Middle frontal gyrus (tissue), 1 donor: ENCODE data around the gene TJP2.
"Not testable (repeated sequence)": the region's sequence is repeated elsewhere in the genome, so short reads cannot be mapped to it uniquely, and the experiment has no call there.

Experiments
- DNase-seq: peaks from one replicate; pipeline ENCODE4 v3.0.0-alpha.2; 2015; ENCODE audit warnings: low spot score; ENCODE audit errors: extremely low spot score

TJP2 gene

DNA sequence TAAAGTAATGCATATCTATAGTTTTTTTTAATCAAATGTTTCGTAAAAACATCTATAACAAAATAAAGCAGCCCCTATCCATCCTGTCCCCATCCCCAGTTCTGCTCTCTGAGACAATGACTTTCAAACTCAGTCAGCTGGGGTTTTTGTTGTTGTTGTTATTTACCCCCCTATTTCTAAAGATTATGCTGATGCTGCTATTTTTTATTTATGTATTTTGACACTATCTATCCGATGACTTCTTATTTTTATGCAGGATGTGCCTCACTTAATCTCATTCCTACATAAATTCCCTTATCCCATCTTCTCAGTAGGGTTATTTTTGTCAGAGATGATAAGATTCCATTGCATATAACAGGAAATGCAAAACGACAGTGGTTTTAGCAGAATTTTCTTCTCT lies 105.7 kb downstream of the TJP2 start:
- DNase-seq = no peak

DNA sequence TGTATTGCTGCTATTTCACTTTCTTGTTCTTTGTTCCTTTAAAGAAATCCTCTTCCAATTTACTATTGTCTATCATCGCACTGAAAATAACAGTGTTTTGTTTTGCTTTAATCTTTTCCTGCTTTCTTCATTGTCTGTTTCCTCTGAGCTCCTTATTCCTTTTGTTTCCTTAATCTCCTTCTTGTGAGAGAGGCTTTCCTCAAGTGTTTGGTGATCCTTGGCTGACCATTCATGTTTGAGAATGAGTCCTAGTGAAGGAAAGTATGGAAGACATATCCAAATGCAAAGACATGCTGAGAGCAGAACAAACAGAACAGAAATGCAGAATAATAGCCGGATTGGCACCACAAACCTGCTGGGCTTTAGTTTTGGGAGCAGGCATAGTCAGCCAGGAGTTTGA lies 108.9 kb downstream of the TJP2 start:
- no peak for DNase-seq

DNA sequence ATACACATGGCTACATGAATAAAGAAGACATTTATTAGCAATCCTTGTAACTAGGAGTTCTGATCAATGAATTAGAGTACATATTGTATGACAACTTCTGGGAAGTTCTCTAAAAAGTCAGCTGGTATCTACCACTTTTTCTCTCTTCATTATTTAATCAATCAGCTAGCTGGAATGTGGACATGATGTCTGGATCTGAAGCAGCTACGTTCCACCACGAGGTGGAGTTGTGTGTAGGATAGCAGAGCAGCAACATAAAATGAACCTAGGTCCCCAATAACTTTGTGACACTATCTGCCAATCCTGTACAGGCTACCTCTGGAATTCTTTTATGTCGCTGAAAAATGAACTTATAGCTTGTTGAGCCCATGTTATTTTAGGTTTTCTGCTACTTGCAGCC lies 118.0 kb downstream of the TJP2 start:
- DNase-seq = no peak

DNA sequence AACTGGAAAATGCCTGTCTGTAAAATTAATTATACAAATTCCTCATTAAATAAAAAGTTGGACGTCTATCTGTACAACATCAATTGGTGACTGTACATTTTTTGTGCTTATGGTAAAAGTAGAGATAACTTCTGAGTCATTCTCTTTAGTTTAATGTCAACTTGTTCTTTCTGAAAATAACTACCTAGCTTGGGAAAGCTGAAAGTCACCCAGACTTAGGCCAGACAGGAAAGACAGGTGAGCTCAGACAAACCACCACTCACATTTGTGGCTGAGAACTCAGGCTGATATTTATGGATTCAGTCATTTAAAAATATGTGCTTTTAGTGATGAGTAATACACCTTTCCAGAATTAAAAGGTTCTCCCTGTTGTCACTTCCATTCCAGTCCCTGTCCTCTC lies 119.1 kb downstream of the TJP2 start:
- DNase-seq = no peak

DNA sequence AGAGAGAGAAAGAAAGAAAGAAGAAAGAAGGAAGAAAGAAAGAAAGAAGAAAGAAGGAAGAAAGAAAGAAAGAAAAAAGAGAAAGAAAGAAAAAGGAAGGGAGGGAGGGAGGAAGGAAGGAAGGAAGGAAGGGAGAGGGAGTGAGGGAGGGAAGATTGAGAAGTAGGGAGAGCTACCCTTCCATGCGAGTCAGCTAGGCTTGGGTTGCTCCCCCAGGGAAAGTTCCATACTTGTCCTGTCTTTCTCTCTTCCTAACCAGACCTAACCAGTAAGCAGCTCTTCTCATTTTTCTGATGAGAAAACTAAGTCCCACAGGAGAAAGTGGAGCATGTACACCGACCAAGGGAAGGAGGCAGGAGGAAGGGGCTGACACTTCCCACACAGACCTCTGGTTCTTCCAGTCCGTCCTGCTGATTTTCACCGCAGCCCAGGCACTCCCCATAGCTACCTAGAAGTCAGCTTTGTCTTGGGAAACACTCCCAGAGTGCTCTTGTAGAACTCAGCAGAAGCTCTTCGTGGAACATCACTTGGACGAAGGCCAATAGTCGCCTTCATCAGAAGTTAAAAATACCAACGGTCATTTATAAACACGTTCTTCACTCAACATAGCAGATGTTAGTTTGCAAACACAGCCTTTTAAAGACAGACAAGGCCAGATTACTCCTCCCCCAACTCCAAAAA lies 121.9 kb downstream of the TJP2 start:
- DNase-seq = no peak

DNA sequence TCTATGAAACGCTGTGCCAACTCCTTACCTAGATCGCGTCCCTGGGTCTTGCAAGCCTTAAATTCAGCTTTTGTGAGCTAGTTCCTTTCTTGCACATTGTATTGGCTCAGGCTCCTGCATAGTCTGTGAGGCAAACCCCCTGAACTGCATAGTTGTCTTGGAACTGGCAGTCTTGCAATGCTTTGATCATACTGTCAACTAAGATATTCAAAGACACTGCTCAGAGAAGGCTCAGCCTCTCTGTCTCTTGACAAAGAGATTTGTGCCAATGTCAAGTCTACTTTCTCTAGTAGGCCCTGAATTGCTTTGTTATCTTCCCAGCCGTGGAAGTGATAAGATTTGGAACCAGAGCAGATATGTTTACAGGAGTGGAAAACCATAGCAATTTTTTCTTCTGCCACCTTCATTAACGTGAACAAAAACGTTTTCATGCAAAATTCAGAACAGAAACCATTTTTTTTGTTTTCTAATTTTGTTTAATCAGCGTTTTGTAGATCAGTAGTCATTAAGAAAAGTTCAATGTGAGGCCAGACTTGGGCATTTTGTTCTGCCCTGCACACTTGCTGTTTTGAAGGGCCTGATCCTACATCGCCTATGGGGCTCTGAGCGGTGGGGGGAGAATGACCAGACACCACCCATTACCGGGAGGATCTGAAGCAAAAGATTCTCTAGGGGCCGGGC lies 123.4 kb downstream of the TJP2 start:
- no peak for DNase-seq

DNA sequence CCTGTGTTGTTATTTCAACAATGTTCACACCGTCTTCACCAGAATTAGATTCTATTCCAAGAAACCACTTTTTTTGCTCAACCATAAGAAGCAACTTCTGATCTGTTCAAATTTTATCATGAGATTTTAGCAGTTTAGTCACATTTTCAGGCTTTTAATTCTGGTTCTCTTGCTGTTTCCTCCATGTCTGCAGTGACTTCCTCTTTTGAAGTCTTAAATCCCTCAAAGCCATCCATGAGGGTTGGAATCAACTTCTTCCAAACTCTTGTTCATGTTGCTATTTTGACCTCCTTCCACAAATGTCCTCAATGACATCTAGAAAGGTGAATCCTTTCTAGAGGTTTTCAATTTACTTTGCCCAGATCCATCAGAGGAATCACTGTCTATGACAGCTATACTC lies 125.2 kb downstream of the TJP2 start:
- DNase-seq = no peak

DNA sequence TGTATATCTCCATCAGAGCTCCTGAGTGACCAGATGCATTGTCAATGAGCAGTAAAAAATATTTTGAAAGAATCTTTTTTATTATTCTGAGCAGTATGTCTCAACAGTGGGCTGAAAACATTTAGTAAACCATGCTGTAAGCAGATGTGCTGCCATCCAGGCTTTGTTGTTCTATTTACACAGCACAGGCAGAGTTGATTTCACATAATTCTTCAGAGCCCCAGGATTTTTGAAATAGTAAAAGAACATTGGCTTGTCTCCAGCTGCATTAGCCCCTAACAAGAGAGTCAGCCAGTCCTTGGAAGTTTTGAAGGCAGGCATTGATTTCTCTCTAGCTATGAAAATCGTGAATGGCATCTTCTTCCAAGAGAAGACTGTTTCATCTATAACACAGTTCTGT lies 125.7 kb downstream of the TJP2 start:
- DNase-seq = no peak

DNA sequence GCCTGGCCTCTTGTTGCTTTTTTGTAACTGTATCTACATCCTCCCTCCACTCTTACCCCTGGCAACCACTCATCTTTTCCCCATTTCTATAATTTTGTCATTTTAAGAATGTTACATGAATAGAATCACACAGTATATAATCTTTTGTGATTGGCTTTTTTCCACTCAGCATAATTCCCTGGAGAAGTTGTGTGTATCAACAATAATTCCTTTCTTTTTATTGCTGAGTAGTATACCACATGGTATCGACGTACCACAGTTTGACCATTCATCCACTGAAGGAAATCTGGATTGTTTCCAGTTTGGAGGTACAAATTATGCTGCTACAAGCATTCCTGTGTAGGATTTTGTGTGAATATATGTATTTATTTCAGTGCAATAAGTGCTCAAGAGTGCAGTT lies 129.3 kb downstream of the TJP2 start:
- no peak for DNase-seq

DNA sequence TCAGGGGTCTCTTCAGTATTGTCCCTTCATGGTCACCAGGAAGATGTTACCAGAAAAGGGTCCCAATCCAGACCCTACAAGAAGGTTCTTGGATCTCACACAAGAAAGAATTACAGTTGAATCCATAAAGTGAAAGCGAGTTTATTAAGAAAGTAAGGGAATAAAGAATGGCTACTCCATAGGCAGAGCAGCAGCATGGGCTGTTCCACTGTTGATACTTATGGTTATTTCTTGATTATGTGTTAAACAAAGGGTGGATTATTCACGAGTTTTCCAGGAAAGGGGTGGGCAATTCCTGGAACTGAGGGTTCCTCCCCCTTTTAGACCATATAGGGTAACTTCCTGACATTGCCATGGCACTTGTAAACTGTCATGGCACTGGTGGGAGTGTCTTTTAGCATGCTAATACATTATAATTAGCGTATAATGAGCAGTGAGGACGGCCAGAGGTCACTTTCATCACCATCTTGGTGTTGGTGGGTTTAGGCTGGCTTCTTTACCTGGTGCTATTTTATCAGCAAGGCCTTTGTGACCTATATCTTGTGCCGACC lies 132.9 kb downstream of the TJP2 start:
- DNase-seq = not testable (repeated sequence)

DNA sequence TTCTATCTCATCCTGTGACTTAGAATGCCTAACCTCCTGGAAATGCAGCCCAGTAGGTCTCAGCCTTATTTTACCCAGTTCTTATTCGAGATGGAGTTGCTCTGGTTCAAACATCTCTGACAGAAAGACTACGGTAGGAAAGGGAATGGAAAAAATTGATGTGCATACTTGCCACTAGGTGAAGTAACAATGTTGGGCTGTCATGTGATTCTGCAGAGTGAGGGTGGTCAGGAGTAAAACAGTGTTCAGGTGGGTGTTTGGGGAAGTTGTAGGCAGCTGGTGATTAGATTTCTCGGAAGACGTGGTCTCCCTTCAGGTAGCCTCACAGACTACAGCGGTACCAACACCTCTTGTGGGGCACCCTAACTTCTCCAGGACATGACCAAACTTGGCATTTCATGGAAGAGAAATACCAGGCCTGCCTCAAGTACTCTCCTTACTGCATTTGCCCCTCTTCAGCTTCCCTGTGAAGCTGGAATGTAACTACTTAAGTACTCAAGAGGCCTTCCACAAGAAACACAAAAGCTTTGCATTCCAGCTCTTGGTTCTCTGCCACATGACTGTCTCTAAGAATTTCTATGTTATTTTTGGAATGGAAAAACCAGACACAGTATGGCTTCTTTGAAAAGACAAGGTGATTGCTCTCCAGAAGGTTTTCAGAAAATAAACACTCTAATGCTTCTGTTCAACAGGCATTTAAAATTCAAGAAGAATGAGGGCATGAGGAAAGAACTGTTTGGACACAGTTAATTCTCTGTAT lies 133.5 kb downstream of the TJP2 start:
- DNase-seq = no peak

DNA sequence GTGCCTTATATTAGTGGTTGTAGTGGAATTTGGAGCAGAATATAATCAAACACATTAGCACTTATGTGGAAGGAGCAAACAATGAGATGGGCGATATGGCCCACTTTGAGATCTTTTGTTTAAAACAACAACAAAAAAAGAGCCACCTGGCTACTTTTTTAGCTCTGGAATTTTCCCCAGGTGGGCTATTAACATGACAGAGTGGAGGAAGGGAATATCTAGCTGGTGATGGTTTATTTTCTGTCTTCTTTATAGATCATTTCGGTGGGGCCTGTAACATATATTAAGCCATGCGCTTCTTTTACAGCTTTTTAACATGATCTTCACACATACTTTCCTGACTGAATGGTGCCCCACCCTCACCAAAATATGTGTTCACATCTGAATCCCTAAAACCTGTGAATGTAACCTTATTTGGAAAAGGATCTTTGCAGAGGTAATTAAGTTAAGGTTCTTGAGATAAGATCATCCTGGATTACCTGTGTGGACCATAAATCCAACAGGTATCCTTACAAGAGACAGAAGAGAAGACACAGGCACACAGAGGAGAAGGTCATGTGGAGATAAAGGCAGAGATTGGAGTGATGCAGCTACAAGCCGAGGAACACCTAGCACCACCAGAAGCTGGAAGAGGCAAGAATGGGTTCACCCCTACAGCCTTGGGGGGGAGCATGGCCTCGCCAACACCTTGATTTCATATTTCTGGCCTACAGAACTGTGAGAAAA lies 134.3 kb downstream of the TJP2 start:
- DNase-seq = no peak

DNA sequence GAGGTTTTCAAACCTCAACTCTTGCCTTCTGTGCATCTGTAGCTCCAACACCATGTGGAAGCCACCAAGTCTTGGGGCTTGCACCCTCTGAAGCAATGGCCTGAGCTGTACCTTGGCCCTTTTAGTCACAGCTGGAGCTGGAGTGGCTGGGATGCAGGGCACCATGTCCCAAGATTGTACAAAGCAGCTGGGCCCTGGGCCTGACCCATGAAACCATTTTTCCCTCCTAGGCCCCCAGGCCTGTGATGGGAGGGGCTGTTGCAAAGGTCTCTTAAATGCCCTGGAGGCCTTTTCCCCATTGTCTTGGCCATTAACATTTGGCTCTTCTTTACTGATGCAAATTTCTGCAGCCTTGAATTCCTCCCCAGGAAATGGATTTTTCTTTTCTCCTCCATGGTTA lies 139.1 kb downstream of the TJP2 start:
- no peak for DNase-seq

DNA sequence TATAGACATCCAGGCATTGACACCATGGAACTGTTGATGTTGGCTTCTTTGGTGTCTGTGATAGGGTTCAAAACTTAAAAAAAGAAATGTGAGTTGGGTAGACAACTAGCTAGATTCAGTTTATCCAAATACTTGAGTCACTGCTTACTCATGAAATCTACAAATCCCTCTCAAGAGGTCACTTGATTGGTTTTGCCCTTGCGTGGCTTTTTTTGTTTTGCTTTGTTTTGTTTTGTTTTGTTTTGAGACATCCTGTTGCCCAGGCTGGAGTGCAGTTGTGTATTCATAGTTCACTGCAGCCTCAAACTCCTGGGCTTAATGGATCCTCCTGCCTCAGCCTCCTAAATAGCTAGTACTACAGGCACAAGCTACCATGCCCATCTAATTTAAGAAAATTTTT lies 140.5 kb downstream of the TJP2 start:
- DNase-seq = no peak

DNA sequence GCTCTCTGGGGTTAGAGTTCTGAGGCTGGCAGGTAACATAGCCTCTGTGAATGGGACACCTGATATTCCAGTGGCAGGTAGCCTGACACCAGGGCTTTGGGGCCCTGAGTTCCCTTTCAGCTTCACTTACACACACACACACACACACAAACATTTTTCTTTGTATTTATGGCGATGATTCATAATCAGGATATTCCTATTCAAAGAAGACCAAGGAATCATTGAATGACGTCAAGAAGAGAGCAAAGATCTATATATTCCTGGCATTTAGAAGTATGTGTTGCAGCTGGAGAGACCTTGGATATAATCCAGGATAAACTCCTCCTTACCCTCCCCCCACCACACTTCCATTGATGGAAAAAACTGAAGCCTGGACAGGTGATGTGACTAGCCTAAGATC lies 143.0 kb downstream of the TJP2 start:
- no peak for DNase-seq

DNA sequence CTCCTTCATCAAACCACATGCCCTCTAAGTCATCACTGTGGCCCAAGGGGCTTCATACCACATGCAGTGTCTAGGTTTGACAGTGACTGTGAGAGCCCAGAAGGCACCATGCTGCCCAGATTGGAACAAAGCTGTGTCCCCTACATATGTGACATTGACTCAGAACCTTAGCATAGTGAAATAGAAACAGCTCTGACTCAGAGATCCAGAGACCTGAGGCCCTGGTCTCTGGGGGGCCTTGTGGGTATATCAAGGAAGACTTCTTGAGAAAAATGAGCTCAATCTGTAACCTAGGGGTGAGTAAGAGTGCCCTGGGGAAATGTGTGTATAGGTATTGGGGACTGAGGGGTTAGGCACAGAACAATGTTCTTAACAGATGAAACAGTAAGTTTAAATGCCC lies 143.8 kb downstream of the TJP2 start:
- DNase-seq = no peak

DNA sequence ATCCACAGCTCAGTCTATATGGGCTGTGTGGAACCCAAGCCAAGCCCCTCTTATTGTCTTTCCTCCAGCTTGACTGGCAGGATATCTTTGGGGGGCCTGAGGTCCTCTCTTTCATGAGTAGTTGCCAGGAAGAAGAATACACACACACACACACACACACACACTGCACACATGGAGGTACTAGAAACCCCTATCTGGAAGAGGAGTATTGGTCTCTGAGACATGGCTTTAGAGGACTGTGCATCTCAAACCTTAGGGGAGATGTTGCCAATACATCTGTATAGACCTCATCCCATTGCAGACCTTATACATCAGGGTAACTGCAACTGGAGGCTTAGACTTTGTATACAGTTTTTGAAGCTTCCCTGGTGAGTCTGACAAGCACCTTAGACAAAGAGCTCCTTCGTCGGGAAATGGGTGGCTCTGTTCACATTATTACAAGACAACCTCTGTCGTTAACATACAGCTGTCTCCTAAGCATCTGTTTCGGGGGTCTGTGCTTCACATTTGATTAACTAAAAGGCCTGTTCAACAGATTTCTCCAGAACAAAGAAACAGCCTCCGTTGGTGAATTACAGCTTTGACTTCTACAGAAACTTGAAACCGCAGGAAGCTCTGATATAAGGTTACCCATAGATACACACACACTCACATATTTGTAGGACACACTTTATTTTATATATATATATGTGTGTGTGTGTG lies 145.4 kb downstream of the TJP2 start:
- no peak for DNase-seq

DNA sequence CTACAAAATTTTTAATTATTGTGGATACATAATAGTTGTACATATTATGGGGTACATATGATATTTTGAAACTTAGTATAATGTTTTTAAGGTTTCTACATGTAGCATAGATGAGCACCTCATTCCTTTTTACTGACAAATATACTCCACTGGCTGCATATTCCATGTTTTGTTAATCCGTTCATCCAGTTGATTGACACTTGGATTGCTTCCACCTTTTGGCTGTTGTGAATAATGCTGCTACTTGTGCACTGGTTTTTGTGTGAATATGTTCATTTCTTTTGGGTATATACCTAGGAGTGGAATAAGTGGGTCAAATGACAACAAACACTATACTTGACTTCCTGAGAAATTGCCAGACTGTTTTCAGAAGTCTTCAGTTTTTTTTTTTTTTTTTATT lies 148.2 kb downstream of the TJP2 start:
- DNase-seq = no peak

DNA sequence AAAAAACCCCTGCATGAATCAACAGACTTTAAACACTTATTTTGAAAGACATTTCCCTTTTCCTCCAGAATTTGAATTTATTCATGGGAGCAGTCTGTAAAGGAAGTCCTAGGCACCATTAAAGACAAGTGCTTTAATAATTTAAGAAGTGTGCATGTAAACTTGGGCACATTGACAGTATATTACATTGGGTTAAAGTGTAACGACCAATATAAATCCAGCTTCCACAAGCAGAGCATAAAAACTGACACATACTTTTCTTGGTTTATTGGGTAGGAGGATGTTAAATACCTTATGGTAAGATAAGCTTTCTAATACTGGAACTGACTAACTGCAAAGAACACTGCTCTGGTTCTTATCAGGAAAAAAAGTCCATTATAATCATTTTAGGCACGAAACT lies 149.8 kb downstream of the TJP2 start:
- DNase-seq = no peak
